Tibial nerve (tissue), 4 donors: ENCODE results near the gene NDRG4. TPM values are rescaled to one million over a fixed set of nuclear protein-coding genes. Genes with fewer than 3 reads are reported as not detected.

Experiments used
- DNase-seq, 2 donors: peaks; one replicate each; pipeline ENCODE4 v3.0.0-alpha.2; 2019; ENCODE audit warnings: low spot score in 2 of 2
- H3K27ac ChIP-seq, 4 donors: fragments of 200-600 bp; sonication (generic) in 3 of 4; one replicate each; pipeline ENCODE4 v1.5.1; 2017 to 2019; ENCODE audit warnings: mild to moderate bottlenecking in 1 of 4
- H3K27me3 ChIP-seq, 2 donors: fragments of 200-600 bp; sonication (generic) in 1 of 2; one replicate each; pipeline versions ENCODE4 v1.5.1 to v1.6.0; 2017 to 2019
- H3K36me3 ChIP-seq, 3 donors: fragments of 200-600 bp; sonication (generic); one replicate each; pipeline ENCODE4 v1.5.1; 2018 to 2019
- H3K4me1 ChIP-seq, 4 donors: fragments of 200-600 bp; sonication (generic) in 3 of 4; one replicate each; pipeline ENCODE4 v1.5.1; 2017 to 2019
- H3K4me3 ChIP-seq, 4 donors: fragments of 200-600 bp; sonication (generic) in 3 of 4; one replicate each; pipeline ENCODE4 v1.5.1; 2017 to 2019; ENCODE audit warnings: mild to moderate bottlenecking in 1 of 4, moderate library complexity in 1 of 4
- H3K9me3 ChIP-seq, 4 donors: fragments of 200-600 bp; sonication (generic) in 3 of 4; one replicate each; pipeline ENCODE4 v1.5.1; 2017 to 2019
- CTCF ChIP-seq, 5 experiments: fragments of 200-600 bp in 3 of 5; fragments of 450-650 bp in 2 of 5; sonication (generic) in 3 of 5; IDR thresholded peaks; one replicate each; pipeline ENCODE4 v1.5.1; 2016 to 2019; ENCODE audit warnings: antibody characterized with exemption in 5 of 5, mild to moderate bottlenecking in 3 of 5, moderate library complexity in 2 of 5
- EP300 ChIP-seq, 2 donors: sonication (generic); formaldehyde crosslinking; IDR thresholded peaks; one replicate each; pipeline ENCODE4 v1.6.1; 2017; ENCODE audit warnings: antibody characterized with exemption in 2 of 2, mild to moderate bottlenecking in 1 of 2
- POLR2A ChIP-seq, 2 donors: fragments of 450-650 bp; IDR thresholded peaks; one replicate each; pipeline ENCODE4 v1.6.1; 2017; ENCODE audit warnings: antibody characterized with exemption in 2 of 2, mild to moderate bottlenecking in 2 of 2, moderate library complexity in 2 of 2
- whole genome bisulfite sequencing, 2 donors: methylation state at CpG; one replicate each; pipeline ENCODE4 v1.1.5; 2018; 5-methylcytosine and 5-hydroxymethylcytosine counted together
- total RNA-seq, 4 donors: library from RNA; depleted of rRNA; stranded (reverse); fragments of >200 nt; gene quantifications; one replicate each; pipeline ENCODE4 v1.1.0, GENCODE V29; 2016

The NDRG4 gene
- total RNA-seq, 4 donors from 2014 or later, result 3.9 to 12.6 (median 5.9) TPM

GRCh38 chr16:58497935-58498334 lies 2.0 kb upstream of the NDRG4 start:
- WGBS, 2 donors, result 56 to 61% methylated on average over 5 of the region's 5 CpGs
- TF ChIP-seq POLR2A (IDR thresholded peaks at IDR 0.05) (no peak), EP300 (IDR thresholded peaks at IDR 0.05) (no peak), CTCF (IDR thresholded peaks at IDR 0.05) (no peak)
- Histone ChIP-seq H3K36me3 (no peaks in the 10 kb centered on the region), H3K9me3 (no peaks in the 10 kb centered on the region), H3K27ac (no peak overlapping the region), H3K4me1 (peaks cover 0 to 37% (median 20%) of the 10 kb centered on the region in 4 donors), H3K27me3 (peaks cover 0 to 28% of the 10 kb centered on the region in 2 donors), H3K4me3 (no peak overlapping the region)
- no peak for DNase-seq

GRCh38 chr16:58498341-58499091 lies 1.4 kb upstream of the NDRG4 start:
- no peak for DNase-seq
- Histone ChIP-seq H3K4me1 (peaks cover 0 to 37% (median 20%) of the 10 kb centered on the region in 4 donors), H3K27me3 (peaks cover 0 to 28% of the 10 kb centered on the region in 2 donors)

GRCh38 chr16:58499092-58499511 lies 841 bp upstream of the NDRG4 start:
- DNase-seq, result no peak
- H3K4me3 ChIP-seq, result no peak overlapping the region
- H3K4me1 ChIP-seq, result peaks cover 0 to 37% (median 20%) of the 10 kb centered on the region in 4 donors
- no peaks in the 10 kb centered on the region for H3K36me3 ChIP-seq
- no peak for TF ChIP-seq EP300 (IDR thresholded peaks at IDR 0.05)
- TF ChIP-seq CTCF (IDR thresholded peaks at IDR 0.05), result no peak
- no peak for TF ChIP-seq POLR2A (IDR thresholded peaks at IDR 0.05)
- WGBS, 2 donors, result 73 to 86% methylated on average over 9 to 10 of the region's 10 CpGs
- H3K27ac ChIP-seq, result peak overlapping the region in 1 of 4 donors; percentile 14
- no peaks in the 10 kb centered on the region for H3K9me3 ChIP-seq
- peaks cover 0 to 28% of the 10 kb centered on the region in 2 donors for H3K27me3 ChIP-seq

More at GRCh38 chr16:58498341-58499091, 1.4 kb upstream of the NDRG4 start:
- 82% methylated on average over 5 to 9 of the region's 9 CpGs for WGBS, 2 donors
- no peak overlapping the region for H3K27ac ChIP-seq
- H3K9me3 ChIP-seq, result no peaks in the 10 kb centered on the region
- H3K4me3 ChIP-seq, result no peak overlapping the region
- no peaks in the 10 kb centered on the region for H3K36me3 ChIP-seq
- TF ChIP-seq CTCF (IDR thresholded peaks at IDR 0.05) (no peak), POLR2A (IDR thresholded peaks at IDR 0.05) (no peak), EP300 (IDR thresholded peaks at IDR 0.05) (no peak)

DNA sequence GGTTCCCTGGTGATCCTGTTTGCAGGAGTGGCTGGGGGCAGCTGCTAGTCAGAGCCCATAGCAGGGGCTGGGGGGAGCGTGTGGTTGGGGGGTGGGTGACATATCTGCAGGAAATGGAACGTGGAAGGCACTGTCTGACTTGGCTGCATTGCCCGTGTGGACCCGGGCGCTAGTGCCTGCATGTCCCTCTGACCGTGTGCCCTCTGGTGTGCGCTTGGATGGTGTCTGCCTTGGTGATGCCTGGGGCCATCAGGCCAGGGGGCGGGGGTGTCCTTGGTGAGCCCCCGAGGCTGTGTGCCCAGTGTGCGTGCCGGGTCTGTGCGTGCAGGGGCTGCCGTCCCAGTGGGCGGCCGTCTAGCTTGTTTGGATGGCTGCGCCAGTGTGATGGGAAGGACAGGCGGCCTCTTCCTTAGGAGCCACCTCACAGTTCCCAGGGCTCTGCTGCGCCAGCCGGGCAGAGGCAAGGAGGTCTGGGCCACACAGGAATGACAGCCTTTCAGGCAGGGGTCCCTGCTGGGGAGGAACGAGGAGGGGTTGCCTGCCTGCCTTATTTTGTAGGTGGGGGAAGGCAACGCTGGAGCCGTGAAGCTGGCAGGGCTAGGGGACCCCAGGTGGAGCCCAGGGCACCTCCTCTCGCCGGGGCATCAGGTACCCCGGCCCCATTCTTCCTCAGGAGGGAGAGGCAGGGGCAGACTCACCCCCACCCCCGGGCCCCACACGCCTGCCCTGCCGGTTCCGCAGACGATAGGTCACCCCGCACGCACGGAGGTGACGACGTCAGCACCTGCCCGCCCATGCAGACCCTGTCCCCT lies 693 bp downstream of the NDRG4 start:
- Histone ChIP-seq H3K27me3 (peaks cover 0 to 28% of the 10 kb centered on the region in 2 donors), H3K4me1 (peaks cover 0 to 28% (median 19%) of the 10 kb centered on the region in 4 donors), H3K36me3 (no peaks in the 10 kb centered on the region), H3K9me3 (no peaks in the 10 kb centered on the region), H3K27ac (peak overlapping the region in 1 of 4 donors; percentile 55), H3K4me3 (peak overlapping the region in 3 of 4 donors; percentile 35 to 45 (median 37))
- no peak for DNase-seq
- TF ChIP-seq POLR2A (IDR thresholded peaks at IDR 0.05) (no peak), EP300 (IDR thresholded peaks at IDR 0.05) (no peak), CTCF (IDR thresholded peaks at IDR 0.05) (no peak)
- 8 to 9% methylated on average over 22 to 26 of the region's 36 CpGs for WGBS, 2 donors
